ENCODE data around the gene SEMA4C. TPM values are rescaled to one million over a fixed set of nuclear protein-coding genes. Genes with fewer than 3 reads are reported as not detected.

Gene SEMA4C
- total RNA-seq, 1 experiment from 2014 or later: 16.3 TPM

GRCh38 chr2:96828874-96829273 is 41.0 kb downstream of the SEMA4C start:
- TF ChIP-seq, protein P1, sequence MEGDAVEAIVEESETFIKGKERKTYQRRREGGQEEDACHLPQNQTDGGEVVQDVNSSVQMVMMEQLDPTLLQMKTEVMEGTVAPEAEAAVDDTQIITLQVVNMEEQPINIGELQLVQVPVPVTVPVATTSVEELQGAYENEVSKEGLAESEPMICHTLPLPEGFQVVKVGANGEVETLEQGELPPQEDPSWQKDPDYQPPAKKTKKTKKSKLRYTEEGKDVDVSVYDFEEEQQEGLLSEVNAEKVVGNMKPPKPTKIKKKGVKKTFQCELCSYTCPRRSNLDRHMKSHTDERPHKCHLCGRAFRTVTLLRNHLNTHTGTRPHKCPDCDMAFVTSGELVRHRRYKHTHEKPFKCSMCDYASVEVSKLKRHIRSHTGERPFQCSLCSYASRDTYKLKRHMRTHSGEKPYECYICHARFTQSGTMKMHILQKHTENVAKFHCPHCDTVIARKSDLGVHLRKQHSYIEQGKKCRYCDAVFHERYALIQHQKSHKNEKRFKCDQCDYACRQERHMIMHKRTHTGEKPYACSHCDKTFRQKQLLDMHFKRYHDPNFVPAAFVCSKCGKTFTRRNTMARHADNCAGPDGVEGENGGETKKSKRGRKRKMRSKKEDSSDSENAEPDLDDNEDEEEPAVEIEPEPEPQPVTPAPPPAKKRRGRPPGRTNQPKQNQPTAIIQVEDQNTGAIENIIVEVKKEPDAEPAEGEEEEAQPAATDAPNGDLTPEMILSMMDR (IDR thresholded peaks at IDR 0.05; ENCODE audit: unreplicated experiment): no peak
- BruUV-seq (replicated peaks): no TSS peak
- intact Hi-C loops (cut with micrococcal nuclease): no loop called here
- peaks cover 7% of the 10 kb centered on the region for H3K4me1 Mint-ChIP-seq (ENCODE audit: insufficient read depth, unreplicated experiment)
- POLR2A ChIA-PET: interaction anchor here (0.8 kb wide), 1 partner anchor 12 kb away, joined by 3 read pairs; the partner anchor contains the start of gene CNNM3
- no peaks in the 10 kb centered on the region for H3K9me3 Mint-ChIP-seq (ENCODE audit: unreplicated experiment)
- H3K27ac Mint-ChIP-seq (ENCODE audit: low read depth, unreplicated experiment): no peak overlapping the region
- CTCF ChIA-PET: interaction anchor here (0.6 to 0.7 kb wide), 2 partner anchors 122 to 185 kb away, joined by 3 read pairs; no protein-coding TSS in a partner anchor
- no peak overlapping the region for H3K4me3 Mint-ChIP-seq (ENCODE audit: unreplicated experiment)
- no peak for DNase-seq (ENCODE audit: unreplicated experiment)
- H3K27me3 Mint-ChIP-seq (ENCODE audit: insufficient read depth, unreplicated experiment): no peaks in the 10 kb centered on the region
- peaks cover 65% of the 10 kb centered on the region for H3K36me3 Mint-ChIP-seq (ENCODE audit: insufficient read depth, unreplicated experiment)

DNA sequence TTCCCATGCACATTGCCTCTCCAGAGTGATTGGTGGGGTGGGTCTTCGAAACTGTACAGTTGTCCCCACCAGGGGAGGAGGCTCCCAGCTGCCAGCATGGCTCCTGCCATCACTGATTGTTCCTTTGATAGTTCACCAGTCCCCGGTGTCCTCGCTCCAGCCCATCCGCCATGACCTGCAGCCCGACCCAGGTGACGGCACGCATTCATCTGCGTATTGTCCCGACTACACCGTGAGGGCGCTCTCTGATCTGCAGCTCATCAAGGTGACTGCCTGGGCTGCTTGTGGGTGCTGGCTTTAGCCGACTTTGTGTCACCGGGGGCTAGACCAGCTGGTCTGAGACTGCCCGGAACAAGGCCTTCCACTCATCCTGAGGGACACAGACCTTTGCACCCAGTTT is 41.4 kb downstream of the SEMA4C start:
- Mint-ChIP-seq H3K4me1 (ENCODE audit: insufficient read depth, unreplicated experiment) (peaks cover 7% of the 10 kb centered on the region), H3K27ac (ENCODE audit: low read depth, unreplicated experiment) (no peak overlapping the region), H3K4me3 (ENCODE audit: unreplicated experiment) (no peak overlapping the region), H3K9me3 (ENCODE audit: unreplicated experiment) (no peaks in the 10 kb centered on the region), H3K36me3 (ENCODE audit: insufficient read depth, unreplicated experiment) (peaks cover 67% of the 10 kb centered on the region), H3K27me3 (ENCODE audit: insufficient read depth, unreplicated experiment) (no peaks in the 10 kb centered on the region)
- no peak for DNase-seq (ENCODE audit: unreplicated experiment)
- intact Hi-C loops (cut with micrococcal nuclease): no loop called here
- ChIA-PET CTCF (interaction anchor here (0.7 kb wide), 1 partner anchor 185 kb away, joined by 3 read pairs; no protein-coding TSS in a partner anchor), POLR2A (interaction anchor here (0.8 kb wide), 1 partner anchor 12 kb away, joined by 3 read pairs; the partner anchor contains the start of gene CNNM3)
- BruUV-seq (replicated peaks): no TSS peak
- TF ChIP-seq, protein P1 (IDR thresholded peaks at IDR 0.05; ENCODE audit: unreplicated experiment): no peak

DNA sequence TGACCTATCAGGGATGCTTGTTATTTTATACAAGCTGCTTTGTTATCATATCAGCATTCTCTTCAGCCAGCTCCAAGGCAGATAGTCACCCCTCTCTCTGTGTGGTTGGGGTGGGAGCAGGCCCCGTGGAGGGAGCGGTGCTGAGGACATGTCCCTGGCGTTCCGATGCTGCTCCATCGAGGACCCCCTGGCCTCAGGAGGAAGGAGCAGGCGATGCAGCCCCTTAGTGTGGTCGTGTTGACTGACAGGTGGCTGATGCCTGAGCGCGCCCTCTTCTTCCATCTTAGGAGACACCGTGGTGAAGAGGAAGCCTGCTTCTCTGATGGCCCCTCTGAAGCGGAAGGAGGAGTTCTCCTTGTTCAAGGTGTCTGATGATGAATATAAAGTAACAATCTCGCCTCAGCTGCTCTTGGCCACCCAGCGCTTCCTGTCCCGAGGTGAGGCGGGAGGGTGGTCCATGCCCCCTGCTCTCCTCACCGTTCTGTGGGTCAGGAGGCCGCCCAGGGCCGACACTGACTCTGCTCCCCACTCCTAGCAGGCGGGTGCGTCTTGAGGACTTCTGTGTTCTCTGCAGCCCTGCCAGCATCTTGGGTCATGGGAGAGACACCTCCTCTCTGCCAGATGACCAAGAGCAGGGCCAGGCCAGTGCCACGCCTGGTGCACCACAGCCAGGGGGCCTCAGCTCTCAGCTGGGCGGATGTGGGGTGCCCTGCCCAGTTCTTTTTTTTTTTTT is 43.2 kb downstream of the SEMA4C start:
- no peak overlapping the region for H3K4me3 Mint-ChIP-seq (ENCODE audit: unreplicated experiment)
- CTCF ChIA-PET: interaction anchor here (1.4 kb wide), 1 partner anchor 10 kb away, joined by 6 read pairs; the partner anchor contains the start of gene CNNM3
- no peaks in the 10 kb centered on the region for H3K9me3 Mint-ChIP-seq (ENCODE audit: unreplicated experiment)
- H3K4me1 Mint-ChIP-seq (ENCODE audit: insufficient read depth, unreplicated experiment): no peaks in the 10 kb centered on the region
- intact Hi-C loops (cut with micrococcal nuclease): no loop called here
- POLR2A ChIA-PET: no interaction called here
- TF ChIP-seq, protein P1 (IDR thresholded peaks at IDR 0.05; ENCODE audit: unreplicated experiment): no peak
- H3K27me3 Mint-ChIP-seq (ENCODE audit: insufficient read depth, unreplicated experiment): no peaks in the 10 kb centered on the region
- H3K36me3 Mint-ChIP-seq (ENCODE audit: insufficient read depth, unreplicated experiment): peaks cover 66% of the 10 kb centered on the region
- no peak overlapping the region for H3K27ac Mint-ChIP-seq (ENCODE audit: low read depth, unreplicated experiment)
- no TSS peak for BruUV-seq (replicated peaks)
- DNase-seq (ENCODE audit: unreplicated experiment): no peak

DNA sequence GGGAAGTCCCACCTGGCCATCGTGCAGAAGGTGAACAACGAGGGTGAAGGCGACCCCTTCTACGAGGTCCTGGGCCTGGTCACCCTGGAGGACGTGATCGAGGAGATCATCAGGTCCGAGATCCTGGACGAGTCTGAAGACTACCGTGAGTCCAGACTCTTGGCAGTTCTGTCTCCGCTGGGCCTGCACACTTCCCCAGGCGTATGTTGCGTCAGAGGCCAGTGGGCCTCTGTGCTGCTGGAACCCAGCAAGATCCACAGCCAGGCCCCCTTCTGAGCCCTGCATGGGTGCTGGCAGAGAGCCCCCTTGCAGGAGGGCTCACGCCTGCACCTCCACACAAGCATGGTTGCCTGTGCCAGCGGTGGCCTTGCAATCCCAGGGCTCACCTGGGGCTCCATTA is 44.8 kb downstream of the SEMA4C start:
- CTCF ChIA-PET: interaction anchor here (0.6 kb wide), 2 partner anchors 9 to 32 kb away, joined by 3 to 4 read pairs; no protein-coding TSS in a partner anchor

More for the DNA sequence above, 44.8 kb downstream of the SEMA4C start:
- Mint-ChIP-seq H3K4me3 (ENCODE audit: unreplicated experiment) (no peak overlapping the region), H3K4me1 (ENCODE audit: insufficient read depth, unreplicated experiment) (peaks cover 6% of the 10 kb centered on the region), H3K27me3 (ENCODE audit: insufficient read depth, unreplicated experiment) (no peaks in the 10 kb centered on the region), H3K27ac (ENCODE audit: low read depth, unreplicated experiment) (no peak overlapping the region), H3K36me3 (ENCODE audit: insufficient read depth, unreplicated experiment) (peaks cover 57% of the 10 kb centered on the region), H3K9me3 (ENCODE audit: unreplicated experiment) (no peaks in the 10 kb centered on the region)
- DNase-seq (ENCODE audit: unreplicated experiment): no peak
- no TSS peak for BruUV-seq (replicated peaks)
- POLR2A ChIA-PET: interaction anchor here (1.4 to 1.5 kb wide), 2 partner anchors 9 to 17 kb away, joined by 3 to 4 read pairs; no protein-coding TSS in a partner anchor
- intact Hi-C loops (cut with micrococcal nuclease): no loop called here
- TF ChIP-seq, protein P1 (IDR thresholded peaks at IDR 0.05; ENCODE audit: unreplicated experiment): no peak
